Liver (tissue), 9 donors: ENCODE results near the gene SLIT1. TPM values are rescaled to one million over a fixed set of nuclear protein-coding genes. Genes with fewer than 3 reads are reported as not detected.

Experiments used
- DNase-seq: peaks from one replicate; pipeline ENCODE4 v3.0.0-alpha.2; 2017; ENCODE audit warnings: low spot score
- H3K27ac ChIP-seq, 2 donors: one replicate each; pipeline ENCODE4 v1.7.0; 2013; ENCODE audit warnings: inconsistent platforms in 2 of 2, low read length in 2 of 2, control low read depth in 1 of 2, low read depth in 1 of 2, mild to moderate bottlenecking in 1 of 2
- H3K27me3 ChIP-seq, 4 donors: one replicate each; pipeline versions ENCODE4 v1.6.1 to v1.7.0; 2013; ENCODE audit warnings: low read length in 3 of 4, inconsistent platforms in 1 of 4, mild to moderate bottlenecking in 1 of 4, moderate library complexity in 1 of 4; ENCODE audit not compliant: control insufficient read depth in 4 of 4, insufficient read depth in 4 of 4
- H3K36me3 ChIP-seq, 4 donors: one replicate each; pipeline versions ENCODE4 v1.6.1 to v1.7.0; 2013; ENCODE audit warnings: low read length in 3 of 4, mild to moderate bottlenecking in 3 of 4, low read depth in 1 of 4, moderate library complexity in 1 of 4; ENCODE audit not compliant: control insufficient read depth in 4 of 4, insufficient read depth in 3 of 4
- H3K4me1 ChIP-seq, 4 donors: one replicate each; pipeline versions ENCODE4 v1.6.1 to v1.7.0; 2013; ENCODE audit warnings: low read length in 3 of 4, mild to moderate bottlenecking in 3 of 4, moderate library complexity in 1 of 4; ENCODE audit not compliant: control insufficient read depth in 4 of 4, insufficient read depth in 4 of 4
- H3K4me3 ChIP-seq, 3 donors: one replicate each; pipeline versions ENCODE4 v1.6.1 to v1.7.0; 2013; ENCODE audit warnings: low read length in 3 of 3, control low read depth in 1 of 3, low read depth in 1 of 3, mild to moderate bottlenecking in 1 of 3
- H3K9ac ChIP-seq, 2 donors: one replicate each; pipeline ENCODE4 v1.7.0; 2013; ENCODE audit warnings: low read length in 2 of 2, mild to moderate bottlenecking in 2 of 2, moderate library complexity in 2 of 2, control low read depth in 1 of 2, low read depth in 1 of 2
- H3K9me3 ChIP-seq, 4 donors: one replicate each; pipeline versions ENCODE4 v1.6.1 to v1.7.0; 2013; ENCODE audit warnings: low read length in 3 of 4; ENCODE audit not compliant: control insufficient read depth in 4 of 4
- EGR1 ChIP-seq, 2 donors: IDR thresholded peaks; 2 replicates each; pipeline ENCODE4 v1.6.1; 2016 to 2018; ENCODE audit warnings: antibody characterized with exemption in 2 of 2, low read depth in 2 of 2
- FOXA1 ChIP-seq: IDR thresholded peaks from 2 replicates; pipeline ENCODE4 v1.6.1; 2016; ENCODE audit warnings: antibody characterized with exemption
- FOXA2 ChIP-seq: IDR thresholded peaks from 2 replicates; pipeline ENCODE4 v1.6.1; 2016; ENCODE audit warnings: antibody characterized with exemption
- GABPA ChIP-seq, 2 donors: IDR thresholded peaks in 1 of 2; conservative IDR thresholded peaks in 1 of 2; 2 replicates each; pipeline ENCODE4 v1.6.1; 2016; ENCODE audit warnings: antibody characterized with exemption in 2 of 2, mild to moderate bottlenecking in 1 of 2, moderate library complexity in 1 of 2
- HNF4A ChIP-seq, 2 donors: conservative IDR thresholded peaks; 2 replicates each; pipeline ENCODE4 v1.6.1; 2016; ENCODE audit warnings: antibody characterized with exemption in 2 of 2, mild to moderate bottlenecking in 2 of 2
- HNF4G ChIP-seq: IDR thresholded peaks from 2 replicates; pipeline ENCODE4 v1.6.1; 2016; ENCODE audit warnings: antibody characterized with exemption
- JUND ChIP-seq, 2 donors: IDR thresholded peaks; 2 replicates each; pipeline ENCODE4 v1.6.1; 2016; ENCODE audit warnings: antibody characterized with exemption in 2 of 2
- NR2F2 ChIP-seq: IDR thresholded peaks from 2 replicates; pipeline ENCODE4 v1.6.1; 2016; ENCODE audit warnings: antibody characterized with exemption
- RAD21 ChIP-seq, 2 donors: IDR thresholded peaks; 2 replicates each; pipeline ENCODE4 v1.6.1; 2016; ENCODE audit warnings: antibody characterized with exemption in 2 of 2, mild to moderate bottlenecking in 2 of 2
- RXRA ChIP-seq, 2 donors: IDR thresholded peaks; 2 replicates each; pipeline ENCODE4 v1.6.1; 2017 to 2018; ENCODE audit warnings: antibody characterized with exemption in 2 of 2, mild to moderate bottlenecking in 1 of 2
- SP1 ChIP-seq: IDR thresholded peaks from 2 replicates; pipeline ENCODE4 v1.6.1; 2018; ENCODE audit warnings: antibody characterized with exemption, mild to moderate bottlenecking
- TAF1 ChIP-seq: conservative IDR thresholded peaks from 2 replicates; pipeline ENCODE4 v1.6.1; 2016; ENCODE audit warnings: antibody characterized with exemption, mild to moderate bottlenecking
- YY1 ChIP-seq: IDR thresholded peaks from 2 replicates; pipeline ENCODE4 v1.6.1; 2016; ENCODE audit warnings: antibody characterized with exemption, mild to moderate bottlenecking
- WGBS: extraction: QIAGEN DNeasy Blood & Tissue Kit; methylation state at CpG from one replicate; pipeline ENCODE4 v1.1.7; 2013; 5-methylcytosine and 5-hydroxymethylcytosine counted together
- polyA plus RNA-seq, 2 donors: library from polyadenylated mRNA; stranded (reverse) in 1 of 2; unstranded in 1 of 2; fragments of 200-250 nt in 1 of 2; fragments of >200 nt in 1 of 2; fragmentation: Nextera tagmentation in 1 of 2; extraction: Ambion mirVana in 1 of 2; gene quantifications; one replicate each; pipeline versions ENCODE4 v1.2.1 to v1.2.3, GENCODE V29; 2013 to 2015
- total RNA-seq, 2 donors: library from RNA; depleted of rRNA; stranded (reverse); fragments of >200 nt; gene quantifications; one replicate each; pipeline ENCODE4 v1.2.3, GENCODE V29; 2014
- TF ChIP-seq, protein P1 (sequence below): IDR thresholded peaks from 2 replicates; pipeline ENCODE4 v1.6.1; 2016; ENCODE audit warnings: antibody characterized with exemption, mild to moderate bottlenecking
- TF ChIP-seq, protein P2 (sequence below): IDR thresholded peaks from 2 replicates; pipeline ENCODE4 v1.6.1; 2016; ENCODE audit warnings: antibody characterized with exemption
- TF ChIP-seq, protein P3 (sequence below): fragments of 150-350 bp; IDR thresholded peaks from 2 replicates; pipeline ENCODE4 v1.5.1; 2017; ENCODE audit warnings: improper control_type of control experiment, low read depth, low read length; ENCODE audit not compliant: missing input control
- TF ChIP-seq, protein P4 (sequence below): IDR thresholded peaks from 2 replicates; pipeline ENCODE4 v1.6.1; 2016; ENCODE audit warnings: antibody characterized with exemption
- TF ChIP-seq, protein P5 (sequence below): IDR thresholded peaks from 2 replicates; pipeline ENCODE4 v1.6.1; 2016; ENCODE audit warnings: antibody characterized with exemption
- donor health status: healthy.
- donor health status: healthy.
- donor health status: healthy.
- donor health status: healthy.
- donor health status: healthy.

Gene SLIT1
- total and polyA plus RNA-seq, 4 donors: under 0.01 to 0.14 (median 0.06) TPM

DNA sequence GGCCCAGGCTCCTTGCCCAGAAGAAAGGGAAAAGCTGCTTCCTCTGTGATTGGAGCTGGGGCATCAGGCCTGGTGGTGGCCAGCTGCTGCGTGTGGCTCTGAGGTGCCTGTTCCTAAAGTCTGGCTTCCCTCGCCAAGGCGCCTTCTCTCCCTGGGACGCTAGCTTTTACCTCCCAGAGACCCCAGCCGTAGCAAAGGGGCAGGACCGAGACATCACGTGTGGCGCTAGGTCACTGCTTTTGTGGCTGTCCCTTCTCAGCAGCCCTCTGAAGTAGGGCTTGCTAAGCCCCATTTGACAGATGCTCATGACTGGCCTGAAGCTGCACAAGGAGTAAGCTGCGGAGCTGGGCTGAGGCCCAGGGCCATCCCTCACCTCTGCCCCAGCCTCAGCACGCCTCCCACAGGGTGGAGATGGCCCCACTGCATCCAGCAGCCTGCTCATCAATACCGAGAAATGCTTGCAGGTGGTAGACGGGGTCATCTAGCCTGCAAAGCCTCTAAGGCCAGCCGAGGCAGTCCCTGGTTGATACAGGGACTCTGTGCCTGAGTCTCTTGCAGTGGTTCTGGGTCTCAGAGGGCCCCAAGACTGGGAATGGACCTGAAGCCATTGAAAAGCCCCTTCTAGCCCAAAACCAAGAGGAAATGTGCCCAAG lies 182.5 kb downstream of the SLIT1 start:
- no peaks in the 10 kb centered on the region for H3K36me3 ChIP-seq
- no peak overlapping the region for H3K9ac ChIP-seq
- H3K4me3 ChIP-seq: no peak overlapping the region
- peaks cover 0 to 17% (median 8%) of the 10 kb centered on the region in 4 donors for H3K4me1 ChIP-seq
- 93% methylated on average over 13 of the region's 13 CpGs for WGBS
- peaks cover 0 to 3% (median under 1%) of the 10 kb centered on the region in 4 donors for H3K9me3 ChIP-seq
- TF ChIP-seq, protein P1, sequence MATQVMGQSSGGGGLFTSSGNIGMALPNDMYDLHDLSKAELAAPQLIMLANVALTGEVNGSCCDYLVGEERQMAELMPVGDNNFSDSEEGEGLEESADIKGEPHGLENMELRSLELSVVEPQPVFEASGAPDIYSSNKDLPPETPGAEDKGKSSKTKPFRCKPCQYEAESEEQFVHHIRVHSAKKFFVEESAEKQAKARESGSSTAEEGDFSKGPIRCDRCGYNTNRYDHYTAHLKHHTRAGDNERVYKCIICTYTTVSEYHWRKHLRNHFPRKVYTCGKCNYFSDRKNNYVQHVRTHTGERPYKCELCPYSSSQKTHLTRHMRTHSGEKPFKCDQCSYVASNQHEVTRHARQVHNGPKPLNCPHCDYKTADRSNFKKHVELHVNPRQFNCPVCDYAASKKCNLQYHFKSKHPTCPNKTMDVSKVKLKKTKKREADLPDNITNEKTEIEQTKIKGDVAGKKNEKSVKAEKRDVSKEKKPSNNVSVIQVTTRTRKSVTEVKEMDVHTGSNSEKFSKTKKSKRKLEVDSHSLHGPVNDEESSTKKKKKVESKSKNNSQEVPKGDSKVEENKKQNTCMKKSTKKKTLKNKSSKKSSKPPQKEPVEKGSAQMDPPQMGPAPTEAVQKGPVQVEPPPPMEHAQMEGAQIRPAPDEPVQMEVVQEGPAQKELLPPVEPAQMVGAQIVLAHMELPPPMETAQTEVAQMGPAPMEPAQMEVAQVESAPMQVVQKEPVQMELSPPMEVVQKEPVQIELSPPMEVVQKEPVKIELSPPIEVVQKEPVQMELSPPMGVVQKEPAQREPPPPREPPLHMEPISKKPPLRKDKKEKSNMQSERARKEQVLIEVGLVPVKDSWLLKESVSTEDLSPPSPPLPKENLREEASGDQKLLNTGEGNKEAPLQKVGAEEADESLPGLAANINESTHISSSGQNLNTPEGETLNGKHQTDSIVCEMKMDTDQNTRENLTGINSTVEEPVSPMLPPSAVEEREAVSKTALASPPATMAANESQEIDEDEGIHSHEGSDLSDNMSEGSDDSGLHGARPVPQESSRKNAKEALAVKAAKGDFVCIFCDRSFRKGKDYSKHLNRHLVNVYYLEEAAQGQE: no peak
- TF ChIP-seq EGR1 (IDR thresholded peaks at IDR 0.05; ENCODE audit: low read depth in 2 of 2) (no peak), FOXA2 (no peak), RXRA (IDR thresholded peaks at IDR 0.05) (no peak), NR2F2 (no peak), YY1 (no peak), SP1 (no peak), RAD21 (IDR thresholded peaks at IDR 0.05) (no peak), JUND (IDR thresholded peaks at IDR 0.05) (no peak), GABPA (IDR thresholded peaks at IDR 0.05 in 1 of 2, conservative IDR thresholded peaks at IDR 0.05 in 1 of 2) (no peak), HNF4A (conservative IDR thresholded peaks at IDR 0.05) (no peak), HNF4G (no peak), TAF1 (no peak), FOXA1 (no peak)
- TF ChIP-seq, protein P2, sequence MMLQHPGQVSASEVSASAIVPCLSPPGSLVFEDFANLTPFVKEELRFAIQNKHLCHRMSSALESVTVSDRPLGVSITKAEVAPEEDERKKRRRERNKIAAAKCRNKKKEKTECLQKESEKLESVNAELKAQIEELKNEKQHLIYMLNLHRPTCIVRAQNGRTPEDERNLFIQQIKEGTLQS: no peak
- TF ChIP-seq, protein P3, sequence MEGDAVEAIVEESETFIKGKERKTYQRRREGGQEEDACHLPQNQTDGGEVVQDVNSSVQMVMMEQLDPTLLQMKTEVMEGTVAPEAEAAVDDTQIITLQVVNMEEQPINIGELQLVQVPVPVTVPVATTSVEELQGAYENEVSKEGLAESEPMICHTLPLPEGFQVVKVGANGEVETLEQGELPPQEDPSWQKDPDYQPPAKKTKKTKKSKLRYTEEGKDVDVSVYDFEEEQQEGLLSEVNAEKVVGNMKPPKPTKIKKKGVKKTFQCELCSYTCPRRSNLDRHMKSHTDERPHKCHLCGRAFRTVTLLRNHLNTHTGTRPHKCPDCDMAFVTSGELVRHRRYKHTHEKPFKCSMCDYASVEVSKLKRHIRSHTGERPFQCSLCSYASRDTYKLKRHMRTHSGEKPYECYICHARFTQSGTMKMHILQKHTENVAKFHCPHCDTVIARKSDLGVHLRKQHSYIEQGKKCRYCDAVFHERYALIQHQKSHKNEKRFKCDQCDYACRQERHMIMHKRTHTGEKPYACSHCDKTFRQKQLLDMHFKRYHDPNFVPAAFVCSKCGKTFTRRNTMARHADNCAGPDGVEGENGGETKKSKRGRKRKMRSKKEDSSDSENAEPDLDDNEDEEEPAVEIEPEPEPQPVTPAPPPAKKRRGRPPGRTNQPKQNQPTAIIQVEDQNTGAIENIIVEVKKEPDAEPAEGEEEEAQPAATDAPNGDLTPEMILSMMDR: no peak
- TF ChIP-seq, protein P4, sequence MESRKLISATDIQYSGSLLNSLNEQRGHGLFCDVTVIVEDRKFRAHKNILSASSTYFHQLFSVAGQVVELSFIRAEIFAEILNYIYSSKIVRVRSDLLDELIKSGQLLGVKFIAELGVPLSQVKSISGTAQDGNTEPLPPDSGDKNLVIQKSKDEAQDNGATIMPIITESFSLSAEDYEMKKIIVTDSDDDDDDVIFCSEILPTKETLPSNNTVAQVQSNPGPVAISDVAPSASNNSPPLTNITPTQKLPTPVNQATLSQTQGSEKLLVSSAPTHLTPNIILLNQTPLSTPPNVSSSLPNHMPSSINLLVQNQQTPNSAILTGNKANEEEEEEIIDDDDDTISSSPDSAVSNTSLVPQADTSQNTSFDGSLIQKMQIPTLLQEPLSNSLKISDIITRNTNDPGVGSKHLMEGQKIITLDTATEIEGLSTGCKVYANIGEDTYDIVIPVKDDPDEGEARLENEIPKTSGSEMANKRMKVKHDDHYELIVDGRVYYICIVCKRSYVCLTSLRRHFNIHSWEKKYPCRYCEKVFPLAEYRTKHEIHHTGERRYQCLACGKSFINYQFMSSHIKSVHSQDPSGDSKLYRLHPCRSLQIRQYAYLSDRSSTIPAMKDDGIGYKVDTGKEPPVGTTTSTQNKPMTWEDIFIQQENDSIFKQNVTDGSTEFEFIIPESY: no peak
- TF ChIP-seq, protein P5, sequence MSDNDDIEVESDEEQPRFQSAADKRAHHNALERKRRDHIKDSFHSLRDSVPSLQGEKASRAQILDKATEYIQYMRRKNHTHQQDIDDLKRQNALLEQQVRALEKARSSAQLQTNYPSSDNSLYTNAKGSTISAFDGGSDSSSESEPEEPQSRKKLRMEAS: no peak
- no peak overlapping the region for H3K27ac ChIP-seq
- no peak for DNase-seq
- no peaks in the 10 kb centered on the region for H3K27me3 ChIP-seq
